Body of pancreas (tissue), 4 donors: ENCODE results near the gene CD151. TPM values are rescaled to one million over a fixed set of nuclear protein-coding genes. Genes with fewer than 3 reads are reported as not detected.

Experiments used
- ATAC-seq: fragments of 150-250 bp; one replicate; pipeline ENCODE4 v1.9.1; 2016
- DNase-seq, 4 donors: peaks; one replicate each; pipeline ENCODE4 v3.0.0-alpha.2; 2019
- H3K27ac ChIP-seq, 4 donors: fragments of 200-600 bp; sonication (generic); 1 replicate in 3 of 4; 2 replicates in 1 of 4; pipeline versions ENCODE4 v1.5.1 to v1.6.1; 2016 to 2019; ENCODE audit warnings: mild to moderate bottlenecking in 1 of 4, mixed read lengths in 1 of 4, moderate library complexity in 1 of 4
- H3K27me3 ChIP-seq, 2 donors: fragments of 200-600 bp; sonication (generic); one replicate each; pipeline ENCODE4 v1.6.0; 2016; ENCODE audit warnings: mild to moderate bottlenecking in 1 of 2
- H3K36me3 ChIP-seq, 2 donors: fragments of 200-600 bp; sonication (generic); replicated peaks in 1 of 2; 2 replicates each; pipeline ENCODE4 v1.5.1; 2016; ENCODE audit warnings: low read depth in 2 of 2; ENCODE audit not compliant: insufficient read depth in 1 of 2
- H3K4me1 ChIP-seq: fragments of 200-600 bp; sonication (generic); one replicate; pipeline ENCODE4 v1.6.0; 2016
- H3K4me3 ChIP-seq, 2 donors: fragments of 200-600 bp; sonication (generic); 1 replicate in 1 of 2; 2 replicates in 1 of 2; pipeline ENCODE4 v1.5.1; 2016 to 2019
- H3K9me3 ChIP-seq, 3 donors: fragments of 200-600 bp; sonication (generic); 1 replicate in 2 of 3; 2 replicates in 1 of 3; pipeline ENCODE4 v1.5.1; 2016
- POLR2A ChIP-seq, 3 donors: fragments of 450-650 bp; IDR thresholded peaks; one replicate each; pipeline ENCODE4 v1.6.1; 2016; ENCODE audit warnings: antibody characterized with exemption in 3 of 3, mild to moderate bottlenecking in 2 of 3
- WGBS, 2 donors: methylation state at CpG; one replicate each; pipeline ENCODE4 v1.1.5; 2017; 5-methylcytosine and 5-hydroxymethylcytosine counted together
- intact Hi-C: fragments of 100-400 bp; cut with DNase I; formaldehyde crosslinking; loops from one replicate; pipeline ENCODE4 v1.15.1; 2023
- total RNA-seq, 2 donors: library from RNA; depleted of rRNA; stranded (reverse); fragments of >200 nt; gene quantifications; one replicate each; pipeline ENCODE4 v1.1.0, GENCODE V29; 2016
- TF ChIP-seq, protein P1 (sequence below), 7 experiments: fragments of 450-650 bp in 4 of 7; fragments of 200-600 bp in 3 of 7; sonication (generic) in 3 of 7; IDR thresholded peaks; one replicate each; pipeline ENCODE4 v1.5.1; 2016 to 2019; ENCODE audit warnings: antibody characterized with exemption in 7 of 7

The CD151 gene
- total RNA-seq = 100 to 1,000 TPM; 152 to 282 TPM

DNA sequence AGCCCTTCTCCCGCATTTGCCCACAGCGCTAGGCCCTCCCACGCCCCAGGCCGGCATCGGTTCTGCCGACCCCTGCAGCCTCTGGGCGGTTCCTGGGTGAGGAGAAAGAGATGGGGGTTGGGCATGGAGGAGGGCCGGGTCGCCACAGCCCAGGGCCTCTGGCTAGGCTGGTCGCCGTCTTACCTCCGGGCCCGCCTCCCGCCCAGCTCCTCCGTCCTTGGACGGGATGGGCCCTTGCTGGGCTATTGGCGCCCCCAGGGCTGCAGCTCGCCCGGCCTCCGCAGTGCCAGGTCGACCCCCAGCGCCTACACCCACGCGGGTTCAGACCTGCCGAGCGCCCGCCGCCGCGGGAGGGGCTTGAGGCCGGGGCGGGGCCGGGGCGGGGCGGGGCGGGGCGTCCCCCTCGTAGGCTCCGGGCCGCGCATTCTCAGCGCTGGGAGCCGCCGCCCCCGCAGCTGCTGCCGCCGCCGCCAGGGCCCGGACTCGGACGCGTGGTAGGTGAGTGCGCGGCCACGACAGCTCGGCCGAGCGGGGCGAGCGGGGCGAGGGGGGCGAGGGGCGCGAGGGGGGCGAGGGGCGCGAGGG is at the start of gene CD151:
Gene CD151 (plus strand): TSS at position 424 of the 585 bp plus-strand sequence. CDS start 3,118 bp downstream, outside the sequence.
- H3K27ac ChIP-seq = peak within 1 kb of the TSS; percentile 96 to 99 (median 98)
- H3K36me3 ChIP-seq = peaks cover 0 to 9% of the 10 kb centered on the region in 2 donors
- H3K4me1 ChIP-seq = peaks cover 88% of the 10 kb centered on the region
- TF ChIP-seq POLR2A (IDR thresholded peaks at IDR 0.05) = no peak
- TF ChIP-seq, protein P1, sequence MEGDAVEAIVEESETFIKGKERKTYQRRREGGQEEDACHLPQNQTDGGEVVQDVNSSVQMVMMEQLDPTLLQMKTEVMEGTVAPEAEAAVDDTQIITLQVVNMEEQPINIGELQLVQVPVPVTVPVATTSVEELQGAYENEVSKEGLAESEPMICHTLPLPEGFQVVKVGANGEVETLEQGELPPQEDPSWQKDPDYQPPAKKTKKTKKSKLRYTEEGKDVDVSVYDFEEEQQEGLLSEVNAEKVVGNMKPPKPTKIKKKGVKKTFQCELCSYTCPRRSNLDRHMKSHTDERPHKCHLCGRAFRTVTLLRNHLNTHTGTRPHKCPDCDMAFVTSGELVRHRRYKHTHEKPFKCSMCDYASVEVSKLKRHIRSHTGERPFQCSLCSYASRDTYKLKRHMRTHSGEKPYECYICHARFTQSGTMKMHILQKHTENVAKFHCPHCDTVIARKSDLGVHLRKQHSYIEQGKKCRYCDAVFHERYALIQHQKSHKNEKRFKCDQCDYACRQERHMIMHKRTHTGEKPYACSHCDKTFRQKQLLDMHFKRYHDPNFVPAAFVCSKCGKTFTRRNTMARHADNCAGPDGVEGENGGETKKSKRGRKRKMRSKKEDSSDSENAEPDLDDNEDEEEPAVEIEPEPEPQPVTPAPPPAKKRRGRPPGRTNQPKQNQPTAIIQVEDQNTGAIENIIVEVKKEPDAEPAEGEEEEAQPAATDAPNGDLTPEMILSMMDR (IDR thresholded peaks at IDR 0.05) = peak in 1 of 7 experiments; percentile 44
- peak within 1 kb of the TSS; percentile 37 to 70 for H3K4me3 ChIP-seq
- ATAC-seq (peak; percentile 60), DNase-seq (peak; percentile 66 to 79 (median 70))
- 3 to 12% methylated on average over 3 to 60 of the region's 67 CpGs for WGBS, 2 donors
- intact Hi-C loops = no loop called here
- H3K9me3 ChIP-seq = no peaks in the 10 kb centered on the region
- no peaks in the 10 kb centered on the region for H3K27me3 ChIP-seq

DNA sequence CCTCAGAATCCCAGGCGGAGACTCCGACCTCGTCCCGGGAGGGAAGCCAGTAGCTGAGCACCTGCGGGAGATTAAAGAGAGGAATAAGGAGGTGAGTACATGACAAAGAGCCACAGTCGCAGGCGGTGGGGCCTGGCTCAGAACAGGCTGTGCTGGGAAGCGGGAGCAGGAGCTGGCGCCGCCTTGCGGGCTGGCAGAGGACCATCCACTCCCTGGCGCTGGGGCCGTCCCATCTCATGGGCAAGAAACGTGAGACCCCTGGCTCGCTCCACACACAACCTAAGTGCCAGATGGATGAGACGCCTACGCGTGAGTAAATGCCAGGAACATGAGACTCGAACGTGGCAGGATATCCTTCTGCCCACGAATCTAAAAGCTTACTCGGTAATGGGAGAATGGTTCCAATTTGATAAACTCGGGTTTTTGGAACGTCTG is 49.2 kb upstream of the CD151 start:
- no peak overlapping the region for H3K4me3 ChIP-seq
- H3K4me1 ChIP-seq = peaks cover 17% of the 10 kb centered on the region
- 8 to 28% methylated on average over 21 to 24 of the region's 24 CpGs for WGBS, 2 donors
- DNase-seq (peak; percentile 84 to 93 (median 90)), ATAC-seq (peak; percentile 94)
- intact Hi-C loops = no loop called here
- H3K36me3 ChIP-seq = no peaks in the 10 kb centered on the region
- H3K9me3 ChIP-seq = no peaks in the 10 kb centered on the region
- H3K27me3 ChIP-seq = no peaks in the 10 kb centered on the region
- peak overlapping the region in 3 of 4 donors; percentile 29 to 61 (median 59) for H3K27ac ChIP-seq
- TF ChIP-seq, protein P1 (IDR thresholded peaks at IDR 0.05) = peak; percentile 54 to 85 (median 79)
- TF ChIP-seq POLR2A (IDR thresholded peaks at IDR 0.05) = peak in 2 of 3 donors; percentile 52

DNA sequence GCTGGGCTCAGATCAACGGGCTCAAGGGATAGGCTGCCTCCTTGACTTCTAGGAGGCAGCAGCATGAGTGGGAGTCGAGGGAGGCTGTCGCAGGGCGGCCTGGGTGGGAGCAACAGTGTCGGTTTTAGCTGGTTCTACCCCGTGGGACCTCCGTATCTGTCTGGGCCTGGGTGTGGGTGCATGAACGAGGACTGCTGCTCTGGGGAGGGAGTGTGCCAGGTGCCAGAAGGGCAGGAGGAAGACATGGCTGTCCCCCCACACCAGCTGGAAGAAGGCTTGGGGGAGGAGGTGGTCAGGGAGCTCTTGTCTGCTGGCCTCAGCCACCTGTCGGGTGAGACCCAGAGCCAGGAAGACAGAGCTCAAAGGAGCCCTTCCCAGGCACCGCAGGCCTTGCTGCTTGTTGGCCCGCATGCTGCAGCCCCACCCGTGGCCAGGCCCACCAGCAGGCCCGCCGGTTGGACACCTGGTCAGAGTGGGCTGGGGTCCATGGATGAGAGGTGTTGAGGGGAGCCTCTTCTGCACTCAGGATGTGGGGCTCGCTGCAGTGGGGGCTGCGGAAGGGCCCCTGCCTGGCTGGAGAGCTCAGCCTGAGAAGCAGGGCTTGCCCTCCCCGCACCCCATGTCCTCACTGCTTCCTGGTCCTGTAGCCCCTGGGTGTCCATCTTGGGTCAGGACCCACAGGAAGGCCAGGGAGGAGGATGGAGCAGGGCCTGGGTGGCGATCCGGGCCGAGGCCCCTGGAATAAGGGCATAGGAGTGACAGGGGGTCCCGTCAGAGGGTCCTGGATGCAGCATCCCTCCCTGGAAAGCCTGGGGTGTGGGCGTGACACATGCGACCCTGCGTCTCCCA is 46.3 kb upstream of the CD151 start:
- no peaks in the 10 kb centered on the region for H3K36me3 ChIP-seq
- no peak for DNase-seq
- WGBS, 2 donors = 67 to 76% methylated on average over 10 to 23 of the region's 24 CpGs

DNA sequence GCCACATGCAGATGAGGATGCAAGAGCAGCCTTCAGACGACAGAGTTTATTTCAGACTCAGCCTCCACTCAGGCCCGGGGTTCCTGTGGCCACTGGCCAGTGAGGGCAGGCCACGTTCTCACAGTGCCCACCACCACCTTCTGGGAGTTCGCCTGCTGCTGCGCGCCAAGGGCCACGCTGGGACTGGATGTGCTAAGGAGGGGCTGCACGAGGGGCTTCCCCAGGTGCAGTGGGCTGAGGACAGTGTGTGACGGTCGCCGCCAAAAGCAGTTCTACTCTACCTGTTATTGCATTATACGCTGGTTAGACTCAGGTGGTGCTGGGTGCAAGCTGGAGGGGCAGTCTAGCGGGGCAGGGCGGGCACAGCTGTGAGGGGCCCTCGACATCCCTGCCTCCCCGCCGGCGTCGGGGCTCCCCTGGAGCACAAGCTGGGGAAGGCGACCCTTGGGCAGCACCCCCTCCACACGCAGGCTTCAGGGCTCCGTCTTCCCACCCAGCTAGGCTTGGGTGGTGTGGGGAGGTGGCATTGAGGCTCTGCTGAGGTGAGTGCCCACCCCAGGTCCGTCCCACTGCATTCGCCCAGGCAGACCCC is 45.6 kb upstream of the CD151 start:
- H3K27ac ChIP-seq = no peak overlapping the region
- H3K4me1 ChIP-seq = peaks cover 13% of the 10 kb centered on the region
- H3K36me3 ChIP-seq = peaks cover 0 to 5% of the 10 kb centered on the region in 2 donors
- DNase-seq (no peak), ATAC-seq (no peak)
- no peaks in the 10 kb centered on the region for H3K27me3 ChIP-seq
- H3K4me3 ChIP-seq = no peak overlapping the region
- TF ChIP-seq, protein P1 (IDR thresholded peaks at IDR 0.05) = no peak
- WGBS, 2 donors = 83 to 93% methylated on average over 11 to 24 of the region's 24 CpGs
- intact Hi-C loops = no loop called here
- no peaks in the 10 kb centered on the region for H3K9me3 ChIP-seq

More for the DNA sequence above, 46.3 kb upstream of the CD151 start:
- Histone ChIP-seq H3K27ac (no peak overlapping the region), H3K4me3 (no peak overlapping the region), H3K4me1 (peaks cover 13% of the 10 kb centered on the region), H3K9me3 (no peaks in the 10 kb centered on the region), H3K27me3 (no peaks in the 10 kb centered on the region)
- intact Hi-C loops = no loop called here
- TF ChIP-seq POLR2A (IDR thresholded peaks at IDR 0.05) = no peak
- TF ChIP-seq, protein P1 (IDR thresholded peaks at IDR 0.05) = no peak
- no peak for ATAC-seq
